GM12864 (cell line): ENCODE measurements around the gene MAGEC3.

Experiments used
- DNase-seq: peaks from one replicate; pipeline ENCODE4 v3.0.0-alpha.2; 2011; ENCODE audit warnings: low read depth
- H3K4me3 ChIP-seq: 2 replicates; pipeline ENCODE4 v1.5.1; 2011; ENCODE audit warnings: mild to moderate bottlenecking, low read depth, low read length, control low read depth
- CTCF ChIP-seq: IDR thresholded peaks from 2 replicates; pipeline ENCODE4 v1.5.1; 2011; ENCODE audit warnings: low read depth, mild to moderate bottlenecking, moderate library complexity, low read length, control low read depth, inconsistent platforms; ENCODE audit errors: missing control alignments

MAGEC3 gene

DNA sequence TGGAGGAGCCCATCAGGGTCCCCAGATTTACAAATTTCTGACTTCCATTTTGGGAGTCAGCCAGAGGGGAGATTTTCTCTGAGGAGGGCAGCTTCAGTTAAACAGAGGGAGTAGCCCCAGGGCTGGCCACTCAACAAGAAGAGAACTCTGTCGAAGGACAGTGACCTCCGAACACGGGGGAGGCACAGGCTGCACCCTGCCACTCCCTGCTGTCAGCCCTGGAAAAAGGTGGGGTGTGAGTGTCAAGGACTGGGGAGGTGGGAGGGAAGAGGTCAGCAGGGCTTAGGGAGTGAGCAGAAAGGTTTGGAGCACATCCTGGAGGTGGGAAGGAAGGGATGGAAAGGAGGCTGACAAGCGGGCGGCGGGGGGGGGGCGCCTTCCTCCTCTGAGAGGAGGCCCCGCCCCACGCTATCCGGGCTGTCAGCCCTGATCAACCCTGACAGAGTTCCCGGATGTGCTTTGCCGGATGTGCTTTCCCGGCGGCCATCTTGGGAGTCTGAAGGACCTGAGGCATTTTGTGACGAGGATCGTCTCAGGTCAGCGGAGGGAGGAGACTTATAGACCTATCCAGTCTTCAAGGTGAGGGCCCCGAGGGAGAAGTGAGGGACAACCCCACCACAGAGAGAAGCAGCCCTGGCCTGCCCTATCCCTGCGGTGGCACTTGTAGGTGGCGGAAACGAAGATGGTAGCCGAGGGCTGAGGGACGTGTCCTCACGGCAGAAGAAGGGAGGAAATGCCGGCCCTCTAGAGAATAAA, 65.5 kb downstream of the MAGEC3 start, which contains the start of gene MAGEC1:
TSS of gene MAGEC1 (plus strand) at position 495 of the 756 bp plus-strand sequence. CDS start 1,179 bp downstream, outside the sequence.
- no peak for DNase-seq
- no peak for TF ChIP-seq CTCF
- no peak within 1 kb of the TSS for H3K4me3 ChIP-seq

- no peak for TF ChIP-seq CTCF
- no peak overlapping the region for H3K4me3 ChIP-seq
- no peak for DNase-seq
These were observed 66.1 kb downstream of the MAGEC3 start for GRCh38 chrX:141904262-141904661.

- no peak for TF ChIP-seq CTCF
- DNase-seq, result no peak
- H3K4me3 ChIP-seq, result no peak overlapping the region
These were observed 79.7 kb downstream of the MAGEC3 start for GRCh38 chrX:141917801-141918200.

GRCh38 chrX:141924293-141924692, 86.2 kb downstream of the MAGEC3 start:
- TF ChIP-seq CTCF, result no peak
- no peak overlapping the region for H3K4me3 ChIP-seq
- DNase-seq, result no peak

DNA sequence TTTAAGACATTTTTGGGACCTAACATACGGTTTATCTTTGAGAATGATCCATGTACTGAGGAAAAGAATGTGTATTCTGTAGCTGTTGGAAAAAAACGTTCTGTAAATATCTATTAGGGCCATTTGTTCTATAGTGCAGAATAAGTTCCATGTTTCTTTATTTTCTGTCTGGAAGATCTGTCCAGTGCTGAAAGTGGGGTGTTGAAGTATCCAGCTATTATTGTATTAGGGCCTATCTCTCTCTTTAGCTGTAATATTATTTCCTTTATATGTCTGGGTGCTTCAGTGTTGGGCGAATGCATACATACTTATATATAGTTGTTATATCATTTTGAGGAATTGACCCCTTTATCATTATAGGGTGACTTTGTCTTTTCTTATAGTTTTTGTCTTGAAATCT, 90.3 kb downstream of the MAGEC3 start:
- no peak for DNase-seq
- no peak overlapping the region for H3K4me3 ChIP-seq
- TF ChIP-seq CTCF, result no peak

DNA sequence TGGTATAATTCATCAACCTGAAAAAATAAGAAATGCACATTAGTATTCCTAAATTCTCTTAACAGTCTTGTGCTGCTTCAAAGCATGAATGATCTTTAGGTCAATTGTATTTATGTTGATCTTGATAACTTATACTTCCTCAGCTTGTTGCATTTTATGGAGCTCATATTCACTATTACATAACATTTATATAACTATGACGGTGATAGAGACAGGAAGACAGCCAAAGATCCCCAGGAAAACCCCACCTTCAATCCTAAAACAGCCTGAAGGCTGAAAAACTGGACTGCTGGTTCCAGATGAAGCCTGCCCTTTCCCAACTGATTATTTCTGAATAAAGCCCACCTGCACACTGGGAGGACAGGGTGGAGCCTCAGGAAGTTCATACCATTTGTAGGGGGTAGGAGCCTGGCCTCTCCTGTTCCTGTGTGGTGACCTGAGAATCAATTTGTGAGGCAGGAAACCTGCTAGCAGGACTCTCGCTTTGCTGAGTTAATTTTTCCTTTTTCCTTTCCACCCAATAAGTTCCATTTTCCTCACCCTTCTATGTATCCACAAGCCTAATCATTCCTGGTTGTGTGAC, 96.0 kb downstream of the MAGEC3 start:
- no peak for DNase-seq

More for the DNA sequence above, 96.0 kb downstream of the MAGEC3 start:
- no peak overlapping the region for H3K4me3 ChIP-seq
- TF ChIP-seq CTCF, result no peak
